A549 (cell line): Measurements from ENCODE around the gene PPM1M. TPM values are rescaled to one million over a fixed set of nuclear protein-coding genes. Genes with fewer than 3 reads are reported as not detected.

Source experiments
- ATAC-seq, 2 experiments: fragments of 200-7000 bp in 1 of 2; fragments of >200 bp in 1 of 2; cut with Nextera tagmentation in 1 of 2; cut with Tn5 transposase in 1 of 2; 3 replicates each; pipeline versions ENCODE4 v1.8.0 to v1.9.1; 2018 to 2020; ENCODE audit warnings: mild to moderate bottlenecking in 1 of 2, moderate library complexity in 1 of 2
- CTCF ChIA-PET: fragments of 300-600 bp; sonication (Branson Sonifier 250); formaldehyde crosslinking; extraction: SDS; loops from one replicate; lab custom pipeline; 2021; ENCODE audit warnings: antibody characterized with exemption, inconsistent platforms; lab: Yijun Ruan, JAX
- POLR2A ChIA-PET: fragments of 350-600 bp; formaldehyde crosslinking; extraction: SDS; loops from one replicate; lab custom pipeline; 2021; ENCODE audit warnings: antibody characterized with exemption, inconsistent platforms; lab: Yijun Ruan, JAX
- DNase-seq, 2 experiments: peaks; one replicate each; pipeline versions ENCODE4 v3.0.0 to v3.0.0-alpha.2; 2011 to 2016; ENCODE audit warnings: low read depth in 1 of 2, low spot score in 1 of 2
- FAIRE-seq: peaks from 2 replicates; lab custom pipeline; 2011; peaks lifted over from hg19 to GRCh38; lab: Jason Lieb, UNC
- H3K27ac ChIP-seq, 2 experiments: fragments of >200 bp; sonication (Bioruptor Twin); formaldehyde crosslinking; 3 replicates each; pipeline ENCODE4 v1.5.1; 2016 to 2017
- H3K4me1 ChIP-seq: fragments of >200 bp; sonication (Bioruptor Twin); formaldehyde crosslinking; 3 replicates; pipeline ENCODE4 v1.6.1; 2016
- H3K4me2 ChIP-seq: fragments of >200 bp; sonication (Bioruptor Twin); formaldehyde crosslinking; 3 replicates; pipeline ENCODE4 v1.6.1; 2016
- H3K4me3 ChIP-seq: fragments of >200 bp; sonication (Bioruptor Twin); formaldehyde crosslinking; 3 replicates; pipeline ENCODE4 v1.5.1; 2016
- H3K9me3 ChIP-seq: fragments of >200 bp; sonication (Bioruptor Twin); formaldehyde crosslinking; 3 replicates; pipeline ENCODE4 v1.6.1; 2016
- BHLHE40 ChIP-seq: IDR thresholded peaks from 2 replicates; pipeline ENCODE4 v1.6.1; 2012; ENCODE audit warnings: low read depth, low read length, inconsistent platforms
- CBX2 ChIP-seq: fragments of 200-600 bp; sonication (generic); IDR thresholded peaks from 2 replicates; pipeline ENCODE4 v1.6.1; 2016; ENCODE audit warnings: low read depth, mild to moderate bottlenecking, borderline replicate concordance
- CBX8 ChIP-seq: fragments of 200-600 bp; sonication (generic); IDR thresholded peaks from 2 replicates; pipeline ENCODE4 v1.6.1; 2016
- CHD4 ChIP-seq: fragments of 200-600 bp; sonication (generic); IDR thresholded peaks from 2 replicates; pipeline ENCODE4 v1.6.1; 2016; ENCODE audit warnings: antibody characterized with exemption, mild to moderate bottlenecking, borderline replicate concordance
- EHF ChIP-seq: fragments of 250-450 bp; sonication (Bioruptor Pico); IDR thresholded peaks from 2 replicates; pipeline ENCODE4 v1.5.0; 2020; ENCODE audit warnings: mild to moderate bottlenecking
- FOSB ChIP-seq: fragments of 250-450 bp; sonication (Bioruptor Pico); IDR thresholded peaks from 2 replicates; pipeline ENCODE4 v1.5.0; 2020; ENCODE audit warnings: mild to moderate bottlenecking, moderate library complexity
- FOSL2 ChIP-seq, 2 experiments: fragments of 450-650 bp in 1 of 2; fragments of >200 bp in 1 of 2; sonication (Bioruptor Twin) in 1 of 2; formaldehyde crosslinking; IDR thresholded peaks; 2 replicates each; pipeline versions ENCODE4 v1.5.0 to v1.6.1; 2016 to 2020; ENCODE audit warnings: mild to moderate bottlenecking in 1 of 2, moderate library complexity in 1 of 2
- HDAC2 ChIP-seq: fragments of 200-600 bp; sonication (generic); IDR thresholded peaks from 2 replicates; pipeline ENCODE4 v1.6.1; 2016
- HEYL ChIP-seq: fragments of 250-450 bp; sonication (Bioruptor Pico); IDR thresholded peaks from 2 replicates; pipeline ENCODE4 v1.8.0; 2021; ENCODE audit warnings: mild to moderate bottlenecking, moderate library complexity
- JUN ChIP-seq, 2 experiments: fragments of >200 bp; sonication (Bioruptor Twin); formaldehyde crosslinking; IDR thresholded peaks; 2 replicates in 1 of 2; 3 replicates in 1 of 2; pipeline ENCODE4 v1.6.1; 2016 to 2017
- KDM1A ChIP-seq: fragments of 200-600 bp; sonication (generic); IDR thresholded peaks from 2 replicates; pipeline ENCODE4 v1.6.1; 2016; ENCODE audit warnings: low read depth, mild to moderate bottlenecking
- MYC ChIP-seq: IDR thresholded peaks from 2 replicates; pipeline ENCODE4 v1.6.1; 2012; ENCODE audit warnings: mild to moderate bottlenecking, inconsistent platforms, low read length, improper control_type of control experiment, borderline replicate concordance
- NFE2L2 ChIP-seq: fragments of 150-350 bp; conservative IDR thresholded peaks from 2 replicates; pipeline ENCODE4 v1.6.1; 2014; ENCODE audit warnings: low read length
- NR3C1 ChIP-seq: fragments of >200 bp; sonication (Bioruptor Twin); formaldehyde crosslinking; IDR thresholded peaks from 3 replicates; pipeline ENCODE4 v1.6.1; 2017
- PHF8 ChIP-seq: fragments of 200-600 bp; sonication (generic); IDR thresholded peaks from 2 replicates; pipeline ENCODE4 v1.6.1; 2016; ENCODE audit warnings: low read depth, mild to moderate bottlenecking, antibody characterized with exemption, moderate library complexity, borderline replicate concordance
- POLR2AphosphoS2 ChIP-seq: conservative IDR thresholded peaks from 2 replicates; pipeline ENCODE4 v1.6.1; 2012; ENCODE audit warnings: low read length, improper control_type of control experiment, inconsistent platforms
- RAD21 ChIP-seq, 2 experiments: fragments of >200 bp in 1 of 2; sonication (Bioruptor Twin) in 1 of 2; formaldehyde crosslinking in 1 of 2; IDR thresholded peaks in 1 of 2; conservative IDR thresholded peaks in 1 of 2; 2 replicates in 1 of 2; 3 replicates in 1 of 2; pipeline ENCODE4 v1.6.1; 2012 to 2018; ENCODE audit warnings: inconsistent platforms in 1 of 2
- RCOR1 ChIP-seq: fragments of 150-350 bp; IDR thresholded peaks from 2 replicates; pipeline ENCODE4 v1.6.1; 2014; ENCODE audit warnings: antibody characterized with exemption, low read length, low read depth
- RFX5 ChIP-seq: fragments of 450-650 bp; IDR thresholded peaks from 2 replicates; pipeline ENCODE4 v1.7.1; 2014; ENCODE audit warnings: antibody characterized with exemption, mild to moderate bottlenecking, moderate library complexity
- SMC3 ChIP-seq: fragments of >200 bp; sonication (Bioruptor Twin); formaldehyde crosslinking; IDR thresholded peaks from 3 replicates; pipeline ENCODE4 v1.6.1; 2018; ENCODE audit warnings: inconsistent platforms
- ZFP36 ChIP-seq: fragments of 450-650 bp; IDR thresholded peaks from 2 replicates; pipeline ENCODE4 v1.6.1; 2014; ENCODE audit warnings: borderline replicate concordance; ENCODE audit not compliant: partially characterized antibody
- ZNF302 ChIP-seq: fragments of 250-450 bp; sonication (Bioruptor Pico); IDR thresholded peaks from 2 replicates; pipeline ENCODE4 v1.9.0; 2021; ENCODE audit warnings: inconsistent platforms, mild to moderate bottlenecking, moderate library complexity
- ZSCAN20 ChIP-seq: fragments of 250-450 bp; sonication (Bioruptor Pico); IDR thresholded peaks from 2 replicates; pipeline ENCODE4 v1.8.0; 2022; ENCODE audit warnings: mild to moderate bottlenecking, moderate library complexity
- WGBS: methylation state at CpG from one replicate; pipeline ENCODE4 v1.1.6; 2017; ENCODE audit errors: missing lambda C conversion rate; 5-methylcytosine and 5-hydroxymethylcytosine counted together
- polyA plus RNA-seq, 4 experiments: library from polyadenylated mRNA; depleted of rRNA in 3 of 4; stranded (reverse); fragments of >200 nt; fragmentation: RNase III in 1 of 4; extraction: RNeasy Plus Mini Kit Qiagen cat#74134 plus additional on column Dnase treatment in 1 of 4; gene quantifications; 2 replicates in 3 of 4; 3 replicates in 1 of 4; pipeline ENCODE4 v1.2.3, GENCODE V29; 2011 to 2017
- TF ChIP-seq, protein P1 (sequence below): fragments of 250-450 bp; sonication (Bioruptor Pico); IDR thresholded peaks from 2 replicates; pipeline ENCODE4 v1.5.0; 2021; ENCODE audit warnings: mild to moderate bottlenecking, moderate library complexity, borderline replicate concordance
- TF ChIP-seq, protein P2 (sequence below): fragments of >200 bp; sonication (Bioruptor Twin); formaldehyde crosslinking; IDR thresholded peaks from 3 replicates; pipeline ENCODE4 v1.6.1; 2016
- TF ChIP-seq, protein P3 (sequence below): fragments of 450-650 bp; IDR thresholded peaks from 2 replicates; pipeline ENCODE4 v1.6.1; 2014; ENCODE audit warnings: antibody characterized with exemption
- TF ChIP-seq, protein P4 (sequence below): fragments of 250-450 bp; sonication (Bioruptor Pico); IDR thresholded peaks from 2 replicates; pipeline ENCODE4 v1.5.0; 2020; ENCODE audit warnings: low read depth, mild to moderate bottlenecking, moderate library complexity
- TF ChIP-seq, protein P5 (sequence below): fragments of 150-350 bp; IDR thresholded peaks from 2 replicates; pipeline ENCODE4 v1.6.1; 2014; ENCODE audit warnings: low read depth, mild to moderate bottlenecking, low read length

PPM1M gene
- polyA plus RNA-seq, 2 of the 4 experiments (the other 2 are of a cell fraction): 5.9 to 6.3 TPM

DNA sequence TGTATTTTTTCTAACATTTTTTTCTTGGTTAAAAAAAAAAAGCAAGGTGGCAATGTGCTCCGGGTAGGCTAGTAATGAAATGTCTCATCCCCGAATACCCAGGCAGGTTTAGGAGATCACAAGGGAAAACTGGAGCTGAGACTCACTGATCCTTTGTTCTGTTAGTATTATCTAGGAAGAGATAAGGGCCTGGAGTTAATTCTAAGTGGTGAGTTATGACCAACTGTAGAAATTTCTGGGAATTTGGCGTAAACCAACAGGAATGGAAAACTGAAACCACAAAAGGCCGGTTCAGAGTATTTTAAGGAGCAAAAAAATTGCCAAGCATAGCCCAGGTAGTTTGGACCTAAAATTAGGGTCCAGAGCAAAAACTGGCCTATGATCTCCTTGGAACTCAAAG is 12.4 kb downstream of the PPM1M start:
- no peaks in the 10 kb centered on the region for H3K9me3 ChIP-seq
- no peak overlapping the region for H3K4me2 ChIP-seq
- H3K4me3 ChIP-seq: no peak overlapping the region
- TF ChIP-seq, protein P1, sequence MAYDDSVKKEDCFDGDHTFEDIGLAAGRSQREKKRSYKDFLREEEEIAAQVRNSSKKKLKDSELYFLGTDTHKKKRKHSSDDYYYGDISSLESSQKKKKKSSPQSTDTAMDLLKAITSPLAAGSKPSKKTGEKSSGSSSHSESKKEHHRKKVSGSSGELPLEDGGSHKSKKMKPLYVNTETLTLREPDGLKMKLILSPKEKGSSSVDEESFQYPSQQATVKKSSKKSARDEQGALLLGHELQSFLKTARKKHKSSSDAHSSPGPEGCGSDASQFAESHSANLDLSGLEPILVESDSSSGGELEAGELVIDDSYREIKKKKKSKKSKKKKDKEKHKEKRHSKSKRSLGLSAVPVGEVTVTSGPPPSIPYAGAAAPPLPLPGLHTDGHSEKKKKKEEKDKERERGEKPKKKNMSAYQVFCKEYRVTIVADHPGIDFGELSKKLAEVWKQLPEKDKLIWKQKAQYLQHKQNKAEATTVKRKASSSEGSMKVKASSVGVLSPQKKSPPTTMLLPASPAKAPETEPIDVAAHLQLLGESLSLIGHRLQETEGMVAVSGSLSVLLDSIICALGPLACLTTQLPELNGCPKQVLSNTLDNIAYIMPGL (CRISPR knock-in tag): no peak
- no peak for TF ChIP-seq FOSB (CRISPR knock-in tag)
- ATAC-seq: no peak
- 96% methylated on average over 4 of the region's 4 CpGs for WGBS
- ChIA-PET POLR2A (no interaction called here), CTCF (interaction anchor here (1.2 kb wide), 1 partner anchor 38 kb away, joined by 4 read pairs; no protein-coding TSS in a partner anchor)
- FAIRE-seq: no peak
- H3K27ac ChIP-seq: no peak overlapping the region
- no peak for DNase-seq
- no peaks in the 10 kb centered on the region for H3K4me1 ChIP-seq

DNA sequence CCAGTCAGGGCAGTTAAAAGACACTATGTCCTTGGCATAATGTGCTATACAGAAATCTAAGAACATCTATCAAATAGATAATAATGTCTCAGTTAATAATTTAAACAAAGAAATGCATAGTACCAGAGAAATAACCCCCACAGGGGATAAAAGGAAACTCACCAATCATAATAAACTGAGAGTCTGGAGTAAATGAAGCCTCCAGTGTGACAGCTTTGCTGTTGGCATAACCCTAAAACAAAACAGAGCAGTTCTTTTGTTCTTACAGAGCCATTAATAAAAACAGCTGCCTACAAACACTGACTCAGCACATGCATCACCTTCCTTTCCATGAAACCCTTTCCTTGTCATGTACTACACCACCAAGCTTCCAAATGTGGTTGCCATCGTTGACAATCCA is 13.5 kb downstream of the PPM1M start:
- ChIA-PET CTCF (interaction anchor here (1.2 kb wide), 1 partner anchor 39 kb away, joined by 4 read pairs; no protein-coding TSS in a partner anchor), POLR2A (no interaction called here)
- DNase-seq (no peak), FAIRE-seq (no peak), ATAC-seq (no peak)
- TF ChIP-seq ZSCAN20 (CRISPR knock-in tag): no peak
- no peak for TF ChIP-seq SMC3
- no peak for TF ChIP-seq CBX2
- no peak for TF ChIP-seq PHF8
- TF ChIP-seq RAD21 (conservative IDR thresholded peaks at IDR 0.05 in 1 of 2, IDR thresholded peaks at IDR 0.05 in 1 of 2): no peak
- TF ChIP-seq, protein P2, sequence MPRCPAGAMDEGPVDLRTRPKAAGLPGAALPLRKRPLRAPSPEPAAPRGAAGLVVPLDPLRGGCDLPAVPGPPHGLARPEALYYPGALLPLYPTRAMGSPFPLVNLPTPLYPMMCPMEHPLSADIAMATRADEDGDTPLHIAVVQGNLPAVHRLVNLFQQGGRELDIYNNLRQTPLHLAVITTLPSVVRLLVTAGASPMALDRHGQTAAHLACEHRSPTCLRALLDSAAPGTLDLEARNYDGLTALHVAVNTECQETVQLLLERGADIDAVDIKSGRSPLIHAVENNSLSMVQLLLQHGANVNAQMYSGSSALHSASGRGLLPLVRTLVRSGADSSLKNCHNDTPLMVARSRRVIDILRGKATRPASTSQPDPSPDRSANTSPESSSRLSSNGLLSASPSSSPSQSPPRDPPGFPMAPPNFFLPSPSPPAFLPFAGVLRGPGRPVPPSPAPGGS: no peak
- no peak for TF ChIP-seq NR3C1
- TF ChIP-seq, protein P3, sequence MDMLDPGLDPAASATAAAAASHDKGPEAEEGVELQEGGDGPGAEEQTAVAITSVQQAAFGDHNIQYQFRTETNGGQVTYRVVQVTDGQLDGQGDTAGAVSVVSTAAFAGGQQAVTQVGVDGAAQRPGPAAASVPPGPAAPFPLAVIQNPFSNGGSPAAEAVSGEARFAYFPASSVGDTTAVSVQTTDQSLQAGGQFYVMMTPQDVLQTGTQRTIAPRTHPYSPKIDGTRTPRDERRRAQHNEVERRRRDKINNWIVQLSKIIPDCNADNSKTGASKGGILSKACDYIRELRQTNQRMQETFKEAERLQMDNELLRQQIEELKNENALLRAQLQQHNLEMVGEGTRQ: no peak
- TF ChIP-seq POLR2AphosphoS2: no peak
- no peak for TF ChIP-seq RCOR1
- no peak for TF ChIP-seq NFE2L2
- TF ChIP-seq CHD4: no peak
- TF ChIP-seq, protein P4, sequence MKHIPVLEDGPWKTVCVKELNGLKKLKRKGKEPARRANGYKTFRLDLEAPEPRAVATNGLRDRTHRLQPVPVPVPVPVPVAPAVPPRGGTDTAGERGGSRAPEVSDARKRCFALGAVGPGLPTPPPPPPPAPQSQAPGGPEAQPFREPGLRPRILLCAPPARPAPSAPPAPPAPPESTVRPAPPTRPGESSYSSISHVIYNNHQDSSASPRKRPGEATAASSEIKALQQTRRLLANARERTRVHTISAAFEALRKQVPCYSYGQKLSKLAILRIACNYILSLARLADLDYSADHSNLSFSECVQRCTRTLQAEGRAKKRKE (CRISPR knock-in tag): no peak
- no peak for TF ChIP-seq HEYL (CRISPR knock-in tag)
- no peak for TF ChIP-seq CBX8
- TF ChIP-seq KDM1A: no peak
- TF ChIP-seq BHLHE40: no peak
- no peak overlapping the region for H3K4me3 ChIP-seq
- no peaks in the 10 kb centered on the region for H3K9me3 ChIP-seq
- H3K4me1 ChIP-seq: no peaks in the 10 kb centered on the region
- no peak overlapping the region for H3K4me2 ChIP-seq
- 67% methylated on average over 1 of the region's 1 CpG for WGBS
- H3K27ac ChIP-seq: no peak overlapping the region

DNA sequence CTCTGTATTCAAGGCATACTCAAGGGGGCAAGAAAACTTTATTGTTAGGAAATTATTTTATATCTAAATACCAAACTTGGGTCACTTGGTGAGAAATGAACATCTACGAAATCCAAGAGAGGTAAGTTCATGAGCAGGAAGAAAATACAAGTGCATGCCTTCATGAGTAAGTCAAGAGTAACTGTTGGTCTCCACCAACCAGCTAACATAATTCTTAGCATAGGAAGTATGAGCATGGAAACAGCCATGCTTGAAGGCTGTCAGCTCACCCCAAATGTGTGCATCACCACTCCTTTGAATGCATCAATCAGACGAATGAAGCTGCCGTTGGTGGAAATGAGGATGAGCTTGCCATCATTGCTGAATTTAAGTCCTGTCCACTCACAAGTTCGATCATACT is 13.9 kb downstream of the PPM1M start:
- H3K4me3 ChIP-seq: no peak overlapping the region
- POLR2A ChIA-PET: no interaction called here
- H3K4me1 ChIP-seq: no peaks in the 10 kb centered on the region
- H3K27ac ChIP-seq: no peak overlapping the region
- DNase-seq (no peak), FAIRE-seq (no peak), ATAC-seq (no peak)
- 95% methylated on average over 4 of the region's 4 CpGs for WGBS
- H3K9me3 ChIP-seq: no peaks in the 10 kb centered on the region
- CTCF ChIA-PET: interaction anchor here (1.7 to 2.0 kb wide), 2 partner anchors 13 to 19 kb away, joined by 4 to 10 read pairs; partner anchors contain the start of genes PPM1M and WDR82
- no peak overlapping the region for H3K4me2 ChIP-seq
- TF ChIP-seq SMC3 (no peak), JUN (IDR thresholded peaks at IDR 0.05) (no peak), MYC (no peak), RFX5 (no peak), ZFP36 (no peak), HDAC2 (no peak), FOSL2 (IDR thresholded peaks at IDR 0.05) (no peak), FOSL2 (CRISPR knock-in tag; IDR thresholded peaks at IDR 0.05) (no peak), ZNF302 (no peak), EHF (CRISPR knock-in tag) (no peak), RAD21 (conservative IDR thresholded peaks at IDR 0.05 in 1 of 2, IDR thresholded peaks at IDR 0.05 in 1 of 2) (no peak), HEYL (CRISPR knock-in tag) (no peak)
- TF ChIP-seq, protein P5, sequence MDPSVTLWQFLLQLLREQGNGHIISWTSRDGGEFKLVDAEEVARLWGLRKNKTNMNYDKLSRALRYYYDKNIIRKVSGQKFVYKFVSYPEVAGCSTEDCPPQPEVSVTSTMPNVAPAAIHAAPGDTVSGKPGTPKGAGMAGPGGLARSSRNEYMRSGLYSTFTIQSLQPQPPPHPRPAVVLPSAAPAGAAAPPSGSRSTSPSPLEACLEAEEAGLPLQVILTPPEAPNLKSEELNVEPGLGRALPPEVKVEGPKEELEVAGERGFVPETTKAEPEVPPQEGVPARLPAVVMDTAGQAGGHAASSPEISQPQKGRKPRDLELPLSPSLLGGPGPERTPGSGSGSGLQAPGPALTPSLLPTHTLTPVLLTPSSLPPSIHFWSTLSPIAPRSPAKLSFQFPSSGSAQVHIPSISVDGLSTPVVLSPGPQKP: no peak
- TF ChIP-seq, protein P2: no peak
